ENCODE measurements around the gene RASGEF1C.
"Not testable (repeated sequence)": the region's sequence is repeated elsewhere in the genome, so short reads cannot be mapped to it uniquely, and the experiment has no call there.

The RASGEF1C gene

DNA sequence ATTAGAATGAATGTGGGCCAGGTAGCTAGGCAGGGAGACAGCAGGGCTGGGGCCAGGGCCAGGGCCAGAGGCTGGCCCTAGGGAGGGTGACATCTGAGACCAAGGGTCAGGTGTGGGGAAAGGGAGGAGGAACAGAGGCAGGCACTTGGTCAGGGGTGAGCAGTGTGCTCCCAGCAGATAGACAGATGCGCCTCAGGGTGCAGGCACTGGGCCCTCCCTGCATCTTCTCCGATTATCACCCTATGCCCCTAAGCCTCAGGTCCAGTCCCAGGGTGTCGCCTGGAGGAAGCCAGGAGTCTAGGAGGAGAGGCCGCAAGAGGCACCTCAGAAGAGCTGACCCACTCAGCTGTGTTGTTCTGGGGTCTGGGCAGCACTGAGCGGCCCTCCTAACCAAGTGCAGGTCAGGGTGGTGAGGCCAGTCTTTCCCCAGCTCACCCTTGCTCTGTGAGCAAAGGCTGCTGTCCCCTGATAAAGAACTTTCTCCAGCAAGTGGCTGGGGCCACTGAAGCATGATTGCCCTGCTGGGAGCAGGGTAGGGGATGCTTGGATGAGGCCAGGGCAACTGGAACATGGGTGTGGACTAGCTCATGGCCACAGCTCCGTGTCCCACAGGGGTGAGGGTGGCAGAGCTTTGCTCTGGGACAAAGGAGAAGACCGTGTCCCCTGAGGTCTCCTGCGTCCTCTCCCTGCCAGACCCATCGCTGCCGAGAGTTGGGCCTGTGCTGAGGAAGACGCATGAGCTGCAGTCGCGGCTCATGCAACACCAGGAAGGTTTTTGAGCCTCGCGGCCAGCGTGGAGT, 2.1 kb upstream of the RASGEF1C start:
- DNase-seq (ENCODE audit: low spot score), result no peak

DNA sequence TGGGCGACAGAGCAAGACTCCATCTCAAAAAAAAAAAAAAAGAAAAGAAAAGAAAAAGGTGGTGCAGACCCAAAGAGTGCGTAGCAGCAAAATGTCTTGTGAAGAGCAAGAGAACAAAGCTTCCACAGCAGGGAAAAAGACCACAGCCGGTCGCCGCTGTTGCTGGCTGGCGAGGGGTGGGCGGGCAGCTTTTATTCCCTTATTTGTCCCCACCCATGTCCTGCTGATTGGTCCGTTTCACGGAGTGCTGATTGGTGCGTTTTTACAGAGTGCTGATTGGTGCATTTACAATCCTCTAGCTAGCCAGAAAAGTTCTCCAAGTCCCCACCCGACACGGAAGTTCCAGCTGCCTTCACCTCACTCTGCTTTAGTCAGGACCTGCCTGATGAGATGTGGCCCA, 1.1 kb upstream of the RASGEF1C start:
- DNase-seq (ENCODE audit: low spot score), result not testable (repeated sequence)

DNA sequence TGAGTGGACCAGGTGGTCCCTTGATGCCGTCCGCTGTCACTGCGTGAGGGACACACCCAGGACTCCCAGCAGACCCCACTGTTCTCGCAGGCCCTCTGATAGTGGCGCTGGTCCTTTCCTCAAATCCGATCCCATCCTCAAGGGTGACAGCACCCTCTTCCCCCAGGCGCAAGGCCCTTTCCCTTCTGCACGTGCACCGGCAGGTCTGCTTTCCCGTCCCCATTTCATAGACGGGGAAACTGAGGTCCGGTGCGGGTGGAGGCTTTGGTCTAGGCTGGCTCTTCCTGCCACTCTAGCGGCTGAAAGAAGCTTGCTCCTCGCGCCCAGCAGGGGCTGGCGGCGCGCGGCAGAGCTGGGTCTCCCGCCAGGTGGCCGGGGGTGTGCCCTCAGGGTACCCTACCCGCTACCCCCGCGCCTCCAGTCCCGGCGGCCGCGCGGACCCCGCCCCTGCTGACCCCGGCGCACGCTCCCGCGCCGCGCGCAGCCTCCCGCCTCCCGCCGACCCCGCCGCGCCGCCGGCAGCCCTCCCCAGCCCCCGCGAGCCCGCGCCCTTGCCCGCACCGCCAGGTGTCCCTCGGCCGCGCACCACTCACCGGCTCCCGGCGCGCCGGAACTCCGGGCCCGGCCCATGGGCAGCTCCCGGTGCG, 453 bp downstream of the RASGEF1C start:
- no peak for DNase-seq (ENCODE audit: low spot score)

DNA sequence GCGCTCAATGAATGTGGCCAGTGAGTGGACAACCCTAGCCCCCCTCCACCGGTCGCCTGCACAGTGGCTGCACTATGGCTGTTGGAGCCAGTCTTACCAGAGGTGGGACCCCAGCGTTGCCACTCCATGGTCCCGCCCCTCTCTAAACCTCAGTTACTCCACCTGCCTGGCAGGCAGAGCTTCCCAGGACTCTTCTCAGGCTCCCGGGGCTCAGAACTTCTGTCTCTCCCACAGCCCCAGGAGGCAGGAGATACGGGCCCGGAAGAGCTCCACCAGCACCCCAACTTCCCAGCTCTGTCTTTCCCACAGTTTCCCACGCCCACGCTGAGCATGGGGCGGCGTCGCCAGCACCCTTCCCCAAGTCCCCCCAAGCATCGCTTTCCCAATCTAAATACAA, 975 bp downstream of the RASGEF1C start:
- no peak for DNase-seq (ENCODE audit: low spot score)

DNA sequence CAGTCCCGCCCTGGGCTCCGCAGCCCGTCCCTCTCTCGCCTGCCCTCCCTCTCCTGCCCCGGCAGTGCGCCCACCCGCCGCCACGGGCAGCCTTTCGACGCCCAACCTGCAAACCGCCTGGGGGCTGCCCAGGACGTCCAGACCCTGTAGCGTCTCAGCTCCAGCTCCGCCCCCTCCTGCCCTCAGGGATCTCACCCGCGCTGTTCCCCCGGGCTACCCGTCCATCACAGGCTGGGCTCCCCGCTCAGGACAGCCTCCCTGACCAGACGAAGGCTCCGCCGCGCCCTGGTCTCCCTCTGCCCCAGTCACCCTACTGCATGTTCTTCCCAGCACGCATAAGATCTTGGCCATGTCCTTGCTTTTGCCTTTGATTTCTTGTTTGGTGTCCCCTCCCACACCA, 1.4 kb downstream of the RASGEF1C start:
- DNase-seq (ENCODE audit: low spot score), result no peak

DNA sequence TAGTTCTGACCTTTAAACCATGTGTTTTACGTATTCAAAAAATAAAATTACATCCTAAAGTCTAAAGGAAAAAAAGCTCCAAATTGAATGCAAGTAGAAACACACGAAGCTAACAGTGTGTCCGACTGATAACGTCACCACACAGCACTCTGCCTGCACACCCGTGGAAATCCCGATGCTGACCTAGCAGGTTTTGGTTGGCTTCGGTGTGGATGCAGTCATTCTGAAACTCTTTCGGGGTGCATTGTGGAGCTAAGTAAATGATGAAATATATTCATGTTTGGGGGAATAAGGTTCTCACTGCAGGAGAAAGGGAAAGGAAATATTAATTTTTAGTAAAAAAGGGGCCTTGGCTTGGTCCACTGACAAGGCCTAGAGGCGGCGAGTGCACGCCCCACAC, 2.0 kb downstream of the RASGEF1C start:
- no peak for DNase-seq (ENCODE audit: low spot score)

DNA sequence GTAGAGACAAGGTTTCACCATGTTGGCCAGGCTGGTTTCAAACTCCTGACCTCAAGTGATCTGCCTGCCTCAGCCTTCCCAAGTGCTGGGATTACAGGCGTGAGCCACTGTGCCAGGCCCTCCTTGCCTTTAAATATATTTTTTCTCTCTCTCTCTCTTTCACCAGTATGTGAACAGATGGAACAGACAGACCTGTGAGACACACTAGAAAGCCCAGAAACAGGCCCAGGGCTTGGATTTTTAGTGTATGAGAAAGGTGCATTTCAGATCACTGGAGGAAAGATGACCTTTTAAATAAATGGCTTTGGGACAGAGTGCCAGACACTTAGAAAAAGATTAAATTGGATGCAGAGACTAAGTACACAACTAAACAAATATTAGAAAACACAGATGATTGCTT, 3.1 kb downstream of the RASGEF1C start:
- DNase-seq (ENCODE audit: low spot score), result no peak

DNA sequence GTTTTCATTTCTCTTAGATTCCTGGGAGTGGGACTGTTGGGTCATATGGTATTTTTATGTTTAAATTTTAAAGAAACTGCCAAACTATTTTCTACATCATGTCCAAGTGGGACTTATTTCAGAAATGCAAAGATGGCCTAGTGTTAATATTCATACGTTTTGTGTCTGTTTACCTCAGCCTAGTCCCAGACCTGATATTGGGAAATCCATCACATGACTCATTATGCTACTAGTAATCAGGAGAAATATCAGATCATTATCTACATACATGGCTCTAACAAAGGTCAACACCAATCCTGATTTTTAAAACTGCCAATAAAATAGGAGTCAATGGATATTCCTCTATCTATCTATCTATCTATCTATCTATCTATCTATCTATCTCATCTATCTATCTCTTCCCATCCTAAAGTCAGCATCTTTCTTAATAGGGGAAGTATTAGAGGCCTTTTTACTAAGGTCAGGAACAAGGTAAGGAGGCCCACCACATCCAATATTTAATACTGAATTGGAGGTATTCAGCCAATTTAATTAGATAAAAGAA, 4.7 kb downstream of the RASGEF1C start:
- no peak for DNase-seq (ENCODE audit: low spot score)

DNA sequence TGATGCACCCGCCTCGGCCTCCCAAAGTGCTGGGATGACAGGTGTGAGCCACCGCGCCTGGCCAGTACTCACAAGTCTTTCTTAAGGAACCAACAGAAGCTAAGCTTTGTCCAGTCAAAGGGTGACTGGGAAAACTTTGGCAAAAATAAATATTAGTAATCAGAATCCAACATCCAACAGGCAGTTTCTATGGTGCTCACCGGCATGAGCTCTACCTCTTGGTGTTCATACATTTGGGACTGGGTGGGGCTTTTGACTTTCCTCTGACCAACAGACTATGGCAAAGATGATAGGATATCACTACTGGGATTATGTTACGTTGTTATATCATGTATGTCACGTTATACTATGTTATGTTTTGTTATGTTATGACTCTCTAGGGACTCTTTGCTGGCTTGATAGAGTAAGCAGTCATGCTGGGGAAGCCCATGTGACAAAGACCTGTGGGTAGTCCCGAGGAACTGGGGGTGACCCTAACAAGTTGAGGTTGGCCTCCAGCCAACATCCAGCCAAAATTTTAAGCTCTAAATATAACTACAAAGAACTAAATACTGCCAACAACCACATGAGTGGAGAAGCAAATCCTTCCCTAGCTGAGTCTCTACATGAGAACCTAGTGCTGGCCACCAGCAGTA, 6.0 kb downstream of the RASGEF1C start:
- DNase-seq (ENCODE audit: low spot score), result no peak

DNA sequence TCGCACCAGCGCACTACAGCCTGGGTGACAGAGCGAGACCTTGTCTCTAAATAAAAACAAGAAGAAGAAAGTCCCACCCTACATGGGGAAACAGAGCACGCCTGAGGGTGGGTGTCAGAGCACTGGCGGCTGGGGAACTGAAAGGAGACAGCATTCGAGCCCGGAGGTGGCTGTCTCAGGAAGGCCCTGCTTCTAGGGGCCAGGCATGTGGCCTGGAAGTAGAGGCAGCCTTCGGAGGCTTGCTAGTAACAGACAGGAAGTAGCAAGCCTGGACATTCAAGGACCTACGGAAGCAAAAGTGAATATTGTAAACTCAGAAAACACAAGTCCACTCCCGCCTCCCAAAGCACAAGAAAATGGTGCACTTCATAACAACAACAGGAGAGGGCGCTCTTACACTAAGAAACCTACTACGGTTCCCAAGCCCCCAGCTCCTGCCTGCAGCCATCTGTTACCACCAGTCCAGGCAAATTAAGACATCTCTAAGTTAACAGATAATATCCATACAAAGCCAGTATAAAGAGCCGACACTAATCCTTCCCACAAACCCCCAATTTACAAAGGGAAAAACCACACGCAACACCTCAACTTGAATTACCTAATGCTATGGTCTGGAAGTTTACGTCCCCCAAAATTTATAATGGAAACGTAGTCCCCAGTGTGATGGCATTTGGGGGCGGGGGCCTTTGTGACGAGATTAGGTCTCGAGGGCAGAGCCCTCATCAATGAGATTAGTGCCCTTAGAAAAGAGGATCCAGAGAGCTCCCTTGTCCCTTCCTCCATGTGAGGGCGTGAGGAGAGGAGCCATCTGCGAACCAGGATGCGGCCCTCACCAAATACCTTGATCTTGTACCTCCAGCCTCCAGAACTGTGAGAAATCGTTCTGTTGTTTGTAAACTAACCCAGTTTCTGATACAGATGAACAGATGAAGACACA, 7.7 kb downstream of the RASGEF1C start:
- DNase-seq (ENCODE audit: low spot score), result no peak

DNA sequence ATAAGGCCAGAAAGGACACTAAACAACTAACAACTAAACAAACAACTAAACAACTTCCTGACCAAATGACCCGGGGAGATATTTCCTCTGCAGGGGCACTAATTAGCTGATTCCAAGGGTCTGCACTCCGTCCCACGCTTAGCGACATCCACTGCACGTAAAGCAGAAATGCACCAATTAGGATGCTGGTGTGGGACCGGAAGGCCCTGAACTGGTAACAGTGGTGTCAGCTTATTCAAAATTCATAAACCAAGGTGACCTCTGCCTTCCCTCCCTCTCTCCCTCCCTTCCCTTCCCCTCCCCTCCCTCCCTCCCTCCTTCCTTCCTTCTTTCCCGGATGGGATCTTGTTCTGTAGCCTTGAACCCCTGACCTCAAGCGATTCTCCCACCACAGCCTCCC, 9.6 kb downstream of the RASGEF1C start:
- DNase-seq (ENCODE audit: low spot score), result no peak

DNA sequence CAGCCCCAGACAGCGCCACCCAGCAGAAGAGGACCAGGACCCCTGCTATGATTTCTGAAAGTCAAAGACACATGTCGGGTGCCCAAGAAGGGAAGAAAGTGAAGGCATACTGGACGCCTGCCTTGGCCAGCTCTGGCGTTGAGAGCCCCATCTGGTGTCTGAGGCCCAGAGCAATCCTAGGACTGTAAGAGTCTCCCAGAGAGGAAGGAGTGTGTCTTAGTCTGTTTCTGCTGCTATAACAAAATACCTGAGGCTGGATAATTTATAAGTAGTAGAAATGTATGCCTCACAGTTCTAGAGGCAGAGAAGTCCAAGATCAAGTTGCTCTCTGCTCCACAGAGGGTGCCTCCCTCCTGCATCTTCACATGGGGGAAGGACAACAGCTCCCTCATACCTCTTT, 10.8 kb downstream of the RASGEF1C start:
- no peak for DNase-seq (ENCODE audit: low spot score)

DNA sequence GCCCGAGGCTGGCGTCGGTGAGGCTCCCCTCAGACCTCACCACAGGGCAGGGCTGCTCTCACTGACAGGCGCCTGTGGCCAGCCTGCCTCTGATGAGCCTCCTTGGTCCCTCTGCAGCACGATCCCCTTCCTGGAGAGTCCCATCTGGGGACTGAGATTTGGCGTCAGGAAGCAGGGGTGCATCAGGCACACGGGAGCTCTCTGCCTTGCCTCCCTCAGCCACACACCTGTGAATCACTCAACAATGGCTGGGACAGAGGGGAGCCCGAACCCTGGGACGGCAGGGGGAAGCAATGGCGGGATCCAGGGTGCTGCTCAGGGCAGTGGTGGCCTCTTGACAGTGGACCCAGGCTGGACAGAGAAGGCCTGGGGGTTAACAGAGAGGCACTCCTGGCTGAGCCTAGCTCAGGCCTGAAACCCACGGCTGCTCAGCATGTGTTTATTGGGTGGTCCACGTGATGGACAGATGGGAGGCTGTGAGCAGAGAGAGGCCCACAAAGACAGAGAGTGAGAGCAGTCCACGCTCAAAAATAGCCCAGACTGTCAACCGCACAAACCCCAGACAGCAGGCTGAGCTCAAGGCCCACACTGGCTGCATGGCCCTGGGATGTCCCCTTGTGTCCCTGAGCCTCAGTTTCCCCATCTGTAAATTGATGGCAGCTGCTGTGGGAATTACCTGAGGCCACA, 11.9 kb downstream of the RASGEF1C start:
- DNase-seq (ENCODE audit: low spot score), result no peak

DNA sequence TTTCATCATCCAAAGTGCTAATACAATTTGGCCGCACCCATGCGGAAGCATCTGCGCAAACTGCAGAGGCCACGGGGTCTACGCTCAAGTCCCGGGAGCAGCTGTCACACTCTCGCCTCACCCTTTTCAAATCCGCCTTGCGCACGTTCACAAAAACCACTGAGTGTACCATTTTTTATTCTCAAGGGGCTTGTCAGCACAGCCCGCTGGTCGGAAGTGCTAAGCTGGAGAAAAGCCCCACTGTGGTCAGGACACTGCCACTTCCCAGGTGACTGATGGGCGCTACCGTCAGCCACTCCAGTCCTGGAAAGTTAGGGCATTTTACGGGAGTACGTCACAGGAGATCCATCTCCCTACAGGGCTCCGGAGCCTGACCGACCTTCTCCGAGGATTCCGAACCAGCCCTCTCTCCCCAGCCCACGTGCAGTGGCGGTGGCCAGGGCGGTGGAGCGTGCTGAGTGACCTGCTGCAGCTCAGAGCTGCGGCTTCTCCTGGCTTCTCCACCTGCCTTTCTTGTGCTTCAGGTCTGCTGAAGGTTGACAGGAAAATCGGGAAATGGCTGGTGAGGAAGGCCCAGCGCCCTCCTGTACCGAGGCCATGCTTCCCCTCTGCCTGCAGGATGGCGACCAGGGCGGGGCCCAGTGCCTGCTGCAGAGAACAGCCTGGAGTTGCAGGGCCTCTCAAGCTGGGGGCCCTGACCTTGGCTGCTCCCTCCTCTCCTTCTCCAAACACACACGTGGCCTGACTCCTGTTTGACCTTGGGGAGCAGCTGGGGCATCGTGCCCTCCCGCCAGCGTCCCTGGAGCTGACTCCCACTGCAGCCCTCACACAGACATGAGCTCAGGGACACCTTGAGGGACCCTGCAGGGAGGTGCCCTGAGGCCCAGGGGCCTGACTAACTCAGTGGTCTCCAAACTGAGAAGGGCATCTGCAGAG, 14.3 kb downstream of the RASGEF1C start:
- no peak for DNase-seq (ENCODE audit: low spot score)

DNA sequence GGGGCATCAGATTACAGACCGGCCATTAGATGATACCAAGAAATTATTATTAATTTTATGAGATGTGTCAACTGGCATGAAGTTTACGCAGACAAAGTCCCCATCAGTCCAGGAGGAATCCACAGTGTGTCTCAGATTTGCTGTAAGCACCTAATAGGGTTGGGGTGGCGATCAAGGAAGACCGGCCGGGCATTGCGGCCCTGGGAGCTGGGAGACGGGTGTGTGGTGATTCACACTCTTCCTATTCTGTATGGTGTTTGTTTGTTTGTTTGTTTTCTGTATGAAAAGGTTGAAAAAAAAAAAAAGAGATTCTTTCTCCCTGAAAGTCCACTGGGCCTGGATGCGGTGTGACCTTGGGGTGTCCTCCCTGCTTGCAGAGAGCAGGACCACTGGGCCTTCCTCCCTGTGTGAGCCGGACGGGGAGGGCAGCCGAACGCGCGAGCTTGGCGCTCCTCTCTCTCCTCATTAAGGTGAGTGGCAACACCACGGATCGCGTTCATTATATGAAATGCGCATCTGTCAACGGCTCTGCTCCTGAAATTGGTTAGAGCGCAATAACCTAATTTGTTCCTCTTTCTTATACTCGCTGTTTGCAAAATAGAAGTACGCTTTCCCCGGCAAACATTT, 15.1 kb downstream of the RASGEF1C start:
- DNase-seq (ENCODE audit: low spot score), result no peak

DNA sequence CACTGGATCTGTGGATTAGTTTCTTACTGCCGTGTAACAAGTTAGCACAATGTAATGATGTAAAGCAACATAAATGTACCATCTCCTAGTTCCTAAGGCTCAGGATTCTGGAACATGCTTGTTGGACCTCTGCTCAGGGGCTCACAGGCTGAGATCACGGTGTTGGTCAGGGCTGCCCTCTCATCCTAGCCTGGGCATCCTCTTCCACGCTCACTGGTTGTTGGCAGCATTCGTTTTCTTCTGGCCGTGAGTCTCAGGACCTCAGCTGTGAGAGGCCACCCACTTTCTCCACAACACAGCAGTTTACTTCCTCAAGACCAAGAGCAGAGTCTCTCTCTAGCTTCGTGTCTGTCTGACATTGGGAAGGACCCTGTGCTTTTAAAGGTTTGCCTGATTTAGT, 17.3 kb downstream of the RASGEF1C start:
- DNase-seq (ENCODE audit: low spot score), result no peak

DNA sequence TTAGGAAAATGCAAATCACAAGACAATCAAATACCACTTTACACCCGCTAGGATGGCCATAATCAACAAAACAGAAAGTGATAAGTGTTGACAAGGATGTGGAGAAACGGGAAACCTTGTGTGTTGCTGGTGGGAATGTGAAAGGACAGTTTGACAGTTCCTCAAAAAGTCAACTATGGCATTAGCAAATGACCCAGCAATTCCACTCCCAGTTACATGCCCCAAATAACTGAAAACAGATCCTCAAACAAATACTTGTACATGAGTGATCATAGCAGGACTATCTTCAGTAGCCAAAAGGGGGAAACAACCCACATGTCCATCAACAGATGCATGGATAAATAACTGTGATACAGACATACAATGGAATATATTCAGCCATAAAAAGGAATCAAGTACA, 21.2 kb downstream of the RASGEF1C start:
- DNase-seq (ENCODE audit: low spot score), result no peak

DNA sequence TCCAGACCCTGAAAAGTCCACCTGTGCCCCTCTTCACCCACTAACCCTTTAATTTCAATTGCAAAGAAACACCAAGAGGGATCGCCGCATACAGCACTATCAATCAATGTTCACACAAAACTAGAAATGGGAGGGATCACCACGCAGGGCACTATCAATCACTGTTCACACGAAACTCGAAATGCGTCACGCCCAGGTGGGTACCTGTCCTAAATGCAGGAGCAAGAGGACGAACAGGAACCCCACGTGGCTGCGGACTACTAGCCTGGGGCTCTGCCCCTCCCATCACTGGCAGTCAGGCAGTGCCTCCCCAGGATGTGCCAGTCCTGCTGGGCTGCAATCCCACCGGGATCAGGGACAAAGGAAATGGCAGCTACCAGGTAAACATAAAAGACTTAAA, 28.2 kb downstream of the RASGEF1C start:
- DNase-seq (ENCODE audit: low spot score), result no peak

DNA sequence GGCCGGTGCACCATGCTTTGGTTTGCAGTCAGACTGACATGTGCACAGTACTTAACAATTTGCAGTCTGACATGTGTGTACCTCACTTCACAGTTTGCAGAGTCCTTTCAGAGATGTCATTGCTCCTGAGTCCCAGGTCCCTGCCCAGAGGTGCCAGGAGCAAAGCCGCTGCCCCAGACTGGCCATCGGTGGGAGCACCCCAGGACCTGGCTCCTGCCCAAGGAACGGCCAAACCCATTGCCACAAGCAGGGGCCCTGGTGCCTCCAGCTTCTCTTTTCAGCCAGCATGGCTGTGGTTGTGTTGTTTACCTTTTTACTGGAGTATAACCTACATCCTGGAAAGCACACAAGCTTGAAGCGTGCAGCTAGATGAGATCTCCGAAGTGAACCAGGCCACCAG, 28.6 kb downstream of the RASGEF1C start:
- no peak for DNase-seq (ENCODE audit: low spot score)
